Lung (tissue), 12 donors: ENCODE results near the gene BATF2. TPM values are rescaled to one million over a fixed set of nuclear protein-coding genes. Genes with fewer than 3 reads are reported as not detected.

Experiments used
- ATAC-seq: fragments of 200-7000 bp; cut with Tn5 transposase; one replicate; pipeline ENCODE4 v1.9.1; 2020; ENCODE audit warnings: moderate number of reproducible peaks; ENCODE audit not compliant: insufficient read depth, low FRiP score
- DNase-seq, 3 donors: peaks; one replicate each; pipeline ENCODE4 v3.0.0-alpha.2; 2013 to 2017
- H3K27ac ChIP-seq, 2 donors: one replicate each; pipeline ENCODE4 v1.5.1; 2013; ENCODE audit warnings: mild to moderate bottlenecking in 2 of 2, moderate library complexity in 2 of 2, control low read depth in 1 of 2, inconsistent platforms in 1 of 2, low read depth in 1 of 2, low read length in 1 of 2
- H3K27me3 ChIP-seq, 3 donors: one replicate each; pipeline ENCODE4 v1.5.1; 2013; ENCODE audit warnings: low read length in 2 of 3; ENCODE audit not compliant: control insufficient read depth in 3 of 3, insufficient read depth in 3 of 3
- H3K36me3 ChIP-seq, 4 donors: one replicate each; pipeline ENCODE4 v1.5.1; 2013; ENCODE audit warnings: low read length in 4 of 4, mild to moderate bottlenecking in 1 of 4, moderate library complexity in 1 of 4; ENCODE audit not compliant: control insufficient read depth in 4 of 4, insufficient read depth in 4 of 4
- H3K4me1 ChIP-seq, 5 donors: one replicate each; pipeline ENCODE4 v1.5.1; 2013; ENCODE audit warnings: low read length in 5 of 5, mild to moderate bottlenecking in 2 of 5, moderate library complexity in 1 of 5; ENCODE audit not compliant: control insufficient read depth in 5 of 5, insufficient read depth in 5 of 5
- H3K4me3 ChIP-seq: one replicate; pipeline ENCODE4 v1.5.1; 2013; ENCODE audit warnings: mild to moderate bottlenecking, control low read depth, moderate library complexity
- H3K9ac ChIP-seq, 2 donors: one replicate each; pipeline ENCODE4 v1.5.1; 2013; ENCODE audit warnings: low read length in 2 of 2, control low read depth in 1 of 2; ENCODE audit not compliant: insufficient read depth in 1 of 2
- H3K9me3 ChIP-seq, 4 donors: one replicate each; pipeline ENCODE4 v1.5.1; 2013; ENCODE audit warnings: low read length in 3 of 4, mild to moderate bottlenecking in 1 of 4, moderate library complexity in 1 of 4; ENCODE audit not compliant: control insufficient read depth in 4 of 4, insufficient read depth in 3 of 4
- WGBS, 2 donors: extraction: QIAGEN DNeasy Blood & Tissue Kit; methylation state at CpG; one replicate each; pipeline ENCODE4 v1.1.7; 2013; 5-methylcytosine and 5-hydroxymethylcytosine counted together
- polyA plus RNA-seq, 2 donors: library from polyadenylated mRNA; stranded (reverse); fragments of 200-250 nt; gene quantifications; one replicate each; pipeline ENCODE4 v1.2.1, GENCODE V29; 2013
- total RNA-seq, 2 donors: library from RNA; depleted of rRNA in 1 of 2; stranded (reverse); fragments of >200 nt in 1 of 2; gene quantifications; one replicate each; pipeline ENCODE4 v1.2.1, GENCODE V29; 2014 to 2021
- TF ChIP-seq, protein P1 (sequence below): IDR thresholded peaks from 2 replicates; pipeline ENCODE4 v1.5.1; 2012; ENCODE audit warnings: mild to moderate bottlenecking; ENCODE audit errors: control extremely low read depth, extremely low read depth
- donor health status: control.
- donor health status: control.
- donor health status: Bipolar disorder and iron deficiency.
- donor health status: healthy.
- donor health status: DM: yes; HTN: yes; CAD: no.

Gene BATF2
- total and polyA plus RNA-seq, 4 donors = 2.9 to 7.4 (median 5.0) TPM

GRCh38 chr11:64998690-64999431 is 2.1 kb upstream of the BATF2 start:
- H3K27ac ChIP-seq = no peak overlapping the region
- TF ChIP-seq, protein P1, sequence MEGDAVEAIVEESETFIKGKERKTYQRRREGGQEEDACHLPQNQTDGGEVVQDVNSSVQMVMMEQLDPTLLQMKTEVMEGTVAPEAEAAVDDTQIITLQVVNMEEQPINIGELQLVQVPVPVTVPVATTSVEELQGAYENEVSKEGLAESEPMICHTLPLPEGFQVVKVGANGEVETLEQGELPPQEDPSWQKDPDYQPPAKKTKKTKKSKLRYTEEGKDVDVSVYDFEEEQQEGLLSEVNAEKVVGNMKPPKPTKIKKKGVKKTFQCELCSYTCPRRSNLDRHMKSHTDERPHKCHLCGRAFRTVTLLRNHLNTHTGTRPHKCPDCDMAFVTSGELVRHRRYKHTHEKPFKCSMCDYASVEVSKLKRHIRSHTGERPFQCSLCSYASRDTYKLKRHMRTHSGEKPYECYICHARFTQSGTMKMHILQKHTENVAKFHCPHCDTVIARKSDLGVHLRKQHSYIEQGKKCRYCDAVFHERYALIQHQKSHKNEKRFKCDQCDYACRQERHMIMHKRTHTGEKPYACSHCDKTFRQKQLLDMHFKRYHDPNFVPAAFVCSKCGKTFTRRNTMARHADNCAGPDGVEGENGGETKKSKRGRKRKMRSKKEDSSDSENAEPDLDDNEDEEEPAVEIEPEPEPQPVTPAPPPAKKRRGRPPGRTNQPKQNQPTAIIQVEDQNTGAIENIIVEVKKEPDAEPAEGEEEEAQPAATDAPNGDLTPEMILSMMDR = no peak
- H3K36me3 ChIP-seq = peaks cover 0 to 2% (median 0%) of the 10 kb centered on the region in 4 donors
- ATAC-seq (no peak), DNase-seq (no peak)
- no peak overlapping the region for H3K9ac ChIP-seq
- no peaks in the 10 kb centered on the region for H3K27me3 ChIP-seq
- no peak overlapping the region for H3K4me3 ChIP-seq
- H3K9me3 ChIP-seq = no peaks in the 10 kb centered on the region
- H3K4me1 ChIP-seq = peaks cover 0 to 12% (median 0%) of the 10 kb centered on the region in 5 donors
- 79 to 81% methylated on average over 9 of the region's 9 CpGs for WGBS, 2 donors

DNA sequence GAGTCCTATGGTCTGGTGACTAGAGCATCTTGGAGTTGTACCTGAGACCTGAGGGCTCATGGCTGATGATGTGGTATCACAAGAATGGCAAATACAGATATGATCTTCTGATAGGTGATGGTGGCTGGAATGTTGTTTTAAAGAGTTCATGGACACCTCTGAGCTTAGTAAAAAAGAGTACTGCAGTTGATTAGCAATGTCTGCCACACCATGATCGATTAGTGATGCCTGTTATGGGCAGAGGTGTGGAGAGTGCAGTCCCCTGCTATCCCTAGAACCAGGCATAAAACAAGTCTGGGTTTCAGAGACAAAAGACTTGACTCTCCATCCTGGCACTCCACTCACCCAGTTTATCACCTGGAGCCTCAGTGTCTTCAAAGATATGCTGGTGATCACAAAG is 1.4 kb upstream of the BATF2 start:
- H3K4me1 ChIP-seq = peaks cover 0 to 12% (median 0%) of the 10 kb centered on the region in 5 donors
- no peak for ATAC-seq
- WGBS, 2 donors = 83 to 94% methylated on average over 1 of the region's 1 CpG

GRCh38 chr11:64996327-64996709 is 453 bp downstream of the BATF2 start:
- DNase-seq (no peak), ATAC-seq (no peak)
- Histone ChIP-seq H3K9me3 (no peaks in the 10 kb centered on the region), H3K9ac (peak overlapping the region; percentile 9 to 49), H3K27me3 (no peaks in the 10 kb centered on the region), H3K27ac (peak overlapping the region; percentile 0 to 84), H3K4me3 (peak overlapping the region; percentile 36), H3K4me1 (peaks cover 0 to 12% (median 0%) of the 10 kb centered on the region in 5 donors), H3K36me3 (peaks cover 0 to 3% (median 0%) of the 10 kb centered on the region in 4 donors)
- 24 to 42% methylated on average over 11 of the region's 11 CpGs for WGBS, 2 donors
- TF ChIP-seq, protein P1 = no peak

More for the DNA sequence above, 1.4 kb upstream of the BATF2 start:
- DNase-seq = no peak
- no peaks in the 10 kb centered on the region for H3K9me3 ChIP-seq
- H3K36me3 ChIP-seq = peaks cover 0 to 3% (median 0%) of the 10 kb centered on the region in 4 donors
- no peak overlapping the region for H3K9ac ChIP-seq
- no peak overlapping the region for H3K27ac ChIP-seq
- H3K27me3 ChIP-seq = no peaks in the 10 kb centered on the region
- TF ChIP-seq, protein P1 = no peak
- H3K4me3 ChIP-seq = no peak overlapping the region

DNA sequence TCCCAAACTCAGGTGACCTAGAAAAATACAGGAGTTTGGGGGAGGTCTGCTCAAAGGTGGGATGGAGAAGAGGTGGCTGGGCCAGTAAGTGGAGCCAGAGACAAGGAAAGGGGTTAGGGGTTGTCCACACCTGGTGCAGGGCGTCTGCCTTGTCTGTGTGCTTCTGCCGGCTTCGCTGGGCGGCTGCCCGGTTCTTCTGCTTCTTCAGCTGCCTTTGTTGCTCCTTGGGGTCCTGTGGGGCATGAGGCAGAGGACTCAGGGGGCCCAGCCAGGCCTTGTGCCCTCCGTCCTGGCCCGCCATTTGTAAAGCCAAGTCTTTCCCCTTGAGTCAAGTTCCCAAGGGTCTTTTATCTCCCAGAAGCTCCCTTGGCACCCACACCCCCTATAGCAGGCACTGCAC is 2.5 kb downstream of the BATF2 start:
- DNase-seq = no peak
- Histone ChIP-seq H3K9me3 (no peaks in the 10 kb centered on the region), H3K36me3 (peaks cover 0 to 3% (median 0%) of the 10 kb centered on the region in 4 donors)

More for the DNA sequence above, 2.5 kb downstream of the BATF2 start:
- ATAC-seq = no peak
- H3K9ac ChIP-seq = no peak overlapping the region
- TF ChIP-seq, protein P1 = no peak
- peaks cover 0 to 25% (median 9%) of the 10 kb centered on the region in 5 donors for H3K4me1 ChIP-seq
- WGBS, 2 donors = 96 to 98% methylated on average over 7 of the region's 7 CpGs
- H3K27me3 ChIP-seq = no peaks in the 10 kb centered on the region
- no peak overlapping the region for H3K27ac ChIP-seq
- H3K4me3 ChIP-seq = no peak overlapping the region
